GM21723 (cell line): ENCODE results near the gene CXCL1.
"Not testable (repeated sequence)": the region's sequence is repeated elsewhere in the genome, so short reads cannot be mapped to it uniquely, and the experiment has no call there.

Experiments used
- ATAC-seq: cut with Tn5 transposase; IDR thresholded peaks from one replicate; pipeline ENCODE4 v1.9.1; 2021; ENCODE audit warnings: mild to moderate bottlenecking, moderate library complexity; ENCODE audit not compliant: unreplicated experiment

Gene CXCL1

DNA sequence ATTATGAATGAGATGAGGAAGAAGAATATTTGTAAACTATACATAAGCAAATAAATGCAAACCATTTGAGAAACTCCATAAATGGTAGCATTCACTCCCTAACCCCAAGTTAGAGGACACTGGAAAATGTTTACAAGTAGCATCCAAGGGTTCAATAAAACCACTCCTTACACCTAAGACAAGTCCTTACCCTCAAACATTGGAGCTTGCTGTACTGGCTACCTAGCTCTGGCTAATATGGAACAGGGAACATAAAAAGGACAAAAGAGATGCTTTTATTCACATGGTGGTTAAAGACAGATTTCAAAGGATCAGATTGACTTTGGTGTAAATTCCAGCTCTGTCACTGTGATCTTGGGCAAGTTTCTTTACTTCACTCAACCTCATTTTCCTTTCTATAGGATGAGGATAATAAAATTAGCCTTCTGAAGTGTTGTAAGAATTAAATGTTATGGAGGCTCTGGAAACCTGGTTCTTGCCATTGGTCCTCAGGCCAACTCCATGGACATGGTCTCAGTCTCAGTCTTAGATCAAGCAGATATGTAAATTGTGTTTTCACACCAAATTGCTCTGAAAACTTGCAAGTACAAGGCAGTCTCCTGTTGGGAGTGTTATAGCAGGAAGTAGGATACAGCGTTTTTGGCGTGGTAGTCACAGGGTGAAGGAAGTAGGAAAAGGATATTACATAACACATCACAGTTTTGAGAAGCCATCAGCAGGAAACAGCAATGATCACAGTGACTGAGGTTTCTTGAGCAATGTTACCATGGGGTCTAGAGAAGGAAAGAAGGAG lies 3.3 kb downstream of the CXCL1 start:
- no peak for ATAC-seq

DNA sequence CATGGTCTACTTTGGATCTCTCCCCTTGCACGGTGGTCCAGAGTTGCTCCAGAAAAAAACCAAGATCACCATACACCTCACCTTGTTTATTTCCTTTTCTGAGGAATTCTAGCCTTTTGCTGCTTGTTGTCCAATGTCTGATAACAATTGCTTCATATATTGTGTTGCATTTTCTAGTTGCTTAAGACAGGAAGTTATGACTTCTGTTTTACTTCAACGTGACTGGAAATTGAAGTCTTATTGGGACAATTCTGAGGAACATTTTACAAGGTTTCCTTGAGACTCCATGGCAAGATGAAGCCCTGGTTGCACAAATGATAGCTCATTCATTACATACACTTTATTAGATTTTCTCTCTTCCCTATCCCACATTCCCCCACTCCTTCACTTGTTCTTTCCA lies 5.2 kb downstream of the CXCL1 start:
- ATAC-seq, result no peak

DNA sequence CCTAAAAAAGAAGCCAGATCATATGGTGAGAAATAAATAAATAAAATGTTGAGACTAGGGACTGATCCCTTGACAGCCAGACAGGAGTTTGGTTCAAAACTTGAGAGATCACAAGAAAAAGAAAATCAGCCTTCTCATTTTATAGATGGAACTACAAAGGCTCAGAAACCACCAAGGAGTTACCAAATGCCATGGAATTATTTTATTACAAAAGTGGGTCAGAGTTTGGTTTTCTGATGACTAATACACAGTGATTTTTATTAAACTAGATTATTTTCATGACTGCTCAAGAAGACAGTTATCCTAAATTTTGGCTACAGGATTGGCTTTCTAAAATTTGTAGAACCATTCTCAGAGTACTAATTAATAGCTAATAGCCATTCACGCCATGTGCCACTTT lies 6.2 kb downstream of the CXCL1 start:
- no peak for ATAC-seq

DNA sequence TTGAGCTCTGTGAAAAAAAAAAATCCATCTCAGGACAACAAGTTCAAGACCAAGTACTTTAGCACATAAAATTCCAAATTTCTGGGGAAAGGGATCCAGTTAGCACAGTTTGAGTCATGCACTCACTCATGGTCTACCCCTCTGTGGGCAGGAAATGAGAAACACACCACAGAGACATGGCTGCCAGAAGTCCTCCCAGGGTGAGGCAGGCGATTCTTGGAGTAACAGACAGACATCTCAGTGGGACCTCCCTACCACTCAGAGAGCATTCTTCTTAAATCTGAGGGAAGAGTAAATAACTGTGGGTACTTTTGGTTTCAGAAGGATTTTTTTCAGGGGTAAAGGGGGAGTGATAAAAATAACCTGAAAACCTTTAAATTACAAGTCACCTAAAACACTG lies 14.1 kb downstream of the CXCL1 start:
- no peak for ATAC-seq

DNA sequence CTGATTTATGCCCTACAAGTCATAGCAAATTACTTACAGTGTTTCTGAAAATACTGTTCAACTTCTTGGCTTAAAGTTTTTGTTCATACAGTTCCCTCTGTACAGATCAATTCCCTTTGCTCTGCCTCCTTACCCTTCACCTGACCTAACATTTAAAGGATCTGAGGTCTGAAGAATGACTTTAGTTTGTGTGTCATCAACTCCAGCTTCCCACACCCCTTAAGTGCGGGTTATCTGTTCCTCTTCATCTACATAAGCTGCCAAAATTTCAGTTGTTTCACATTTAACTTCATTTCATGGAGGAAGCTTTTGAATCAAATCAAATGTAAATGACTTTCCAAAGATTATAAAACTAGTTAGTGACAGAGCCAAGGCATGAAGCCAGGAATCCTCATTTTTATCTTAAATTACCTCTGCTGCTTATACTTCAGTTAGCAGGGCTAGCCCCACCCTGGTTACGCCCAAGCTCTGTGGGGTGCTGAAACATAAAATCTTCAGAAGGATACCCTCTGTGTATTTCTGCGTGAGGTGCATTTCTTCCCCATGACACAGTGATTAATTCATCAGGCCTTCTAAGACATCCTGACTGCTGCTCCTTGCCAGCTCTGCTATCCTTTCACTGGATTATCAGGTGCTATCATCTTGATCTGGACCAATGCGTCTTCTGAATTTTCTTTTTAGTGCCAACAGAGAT lies 16.5 kb downstream of the CXCL1 start:
- no peak for ATAC-seq

DNA sequence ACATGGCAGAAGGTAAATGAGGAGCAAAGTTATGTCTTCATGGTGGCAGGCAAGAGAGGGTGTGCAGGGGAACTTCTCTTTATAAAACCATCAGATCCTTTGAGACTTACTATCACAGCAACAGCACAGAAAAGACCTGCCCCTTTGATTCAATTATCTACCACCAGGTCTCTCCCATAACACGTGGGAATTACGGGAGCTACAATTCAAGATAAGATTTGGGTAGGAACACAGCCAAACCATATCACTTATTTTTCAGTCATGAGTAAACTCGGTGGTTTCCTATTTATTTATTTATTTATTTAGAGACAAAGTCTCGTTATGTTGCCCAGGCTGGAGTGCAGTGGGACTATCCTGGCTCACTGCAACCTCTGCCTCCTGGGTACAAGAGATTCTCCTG lies 22.1 kb downstream of the CXCL1 start:
- ATAC-seq, result no peak

DNA sequence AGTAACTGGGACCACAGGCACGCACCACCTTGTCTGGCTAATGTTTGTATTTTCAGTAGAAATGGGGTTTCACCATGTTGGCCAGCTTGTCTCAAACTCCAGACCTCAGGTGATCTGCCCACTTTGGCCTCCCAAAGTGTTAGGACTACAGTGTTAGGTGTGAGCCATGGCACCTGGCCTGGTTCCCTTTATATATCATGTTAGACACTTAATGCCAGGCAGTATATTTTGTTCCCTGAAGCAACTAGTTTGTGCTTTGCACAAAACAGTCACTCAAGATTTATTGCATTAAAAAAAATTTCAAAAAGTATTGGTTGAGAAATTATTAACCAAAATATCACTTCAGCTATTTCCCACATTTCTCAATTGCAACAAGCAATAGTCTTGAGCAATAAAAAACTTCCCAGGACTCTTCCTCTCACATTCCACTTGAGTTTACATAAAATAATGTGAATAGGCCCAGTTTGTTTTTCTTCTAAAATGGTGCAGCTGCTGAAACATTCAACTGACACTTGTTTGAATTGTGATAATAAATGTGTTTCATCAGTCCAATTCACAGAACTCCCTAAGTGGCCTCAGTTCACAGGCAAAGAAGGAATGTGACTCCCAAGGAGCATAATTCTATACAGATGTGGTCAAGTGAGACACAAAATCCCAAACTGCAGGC lies 22.7 kb downstream of the CXCL1 start:
- ATAC-seq, result no peak

DNA sequence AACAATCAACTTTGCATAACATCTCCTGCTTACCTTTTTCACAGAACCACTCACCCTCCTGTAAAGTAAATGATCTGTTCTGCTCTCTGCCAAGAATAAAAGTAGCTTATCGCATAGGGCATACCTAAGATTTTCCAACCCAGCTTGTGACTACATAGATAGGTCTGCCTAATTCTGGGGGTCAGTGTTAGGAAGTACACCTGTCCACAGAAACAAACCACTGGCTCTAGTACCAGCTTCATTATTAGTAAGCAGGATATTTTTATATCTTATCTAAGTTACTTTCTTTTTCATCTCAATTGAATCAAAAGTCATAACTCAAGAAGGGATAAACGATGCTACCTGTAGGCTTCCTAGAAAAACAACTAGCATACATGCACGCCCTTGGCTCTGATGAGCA lies 23.8 kb downstream of the CXCL1 start:
- no peak for ATAC-seq

DNA sequence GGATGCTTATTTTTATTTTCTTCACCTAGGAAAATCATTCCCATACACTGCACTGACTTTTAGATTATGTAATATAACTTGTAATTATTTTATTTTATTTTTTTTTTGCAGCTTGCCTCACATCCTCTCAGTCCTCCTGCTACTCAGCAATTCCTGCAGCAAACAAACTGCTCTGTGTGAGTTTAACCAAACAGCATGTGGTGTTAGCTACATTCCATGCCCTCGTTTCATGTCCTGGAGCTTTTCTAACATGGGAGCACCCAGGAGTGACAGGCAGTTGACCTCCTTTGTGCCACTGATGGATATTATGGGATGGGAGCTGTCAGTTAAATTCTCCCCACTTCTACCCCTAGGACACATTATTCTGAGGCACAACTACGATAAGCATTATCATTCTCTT lies 24.8 kb downstream of the CXCL1 start:
- ATAC-seq, result no peak

DNA sequence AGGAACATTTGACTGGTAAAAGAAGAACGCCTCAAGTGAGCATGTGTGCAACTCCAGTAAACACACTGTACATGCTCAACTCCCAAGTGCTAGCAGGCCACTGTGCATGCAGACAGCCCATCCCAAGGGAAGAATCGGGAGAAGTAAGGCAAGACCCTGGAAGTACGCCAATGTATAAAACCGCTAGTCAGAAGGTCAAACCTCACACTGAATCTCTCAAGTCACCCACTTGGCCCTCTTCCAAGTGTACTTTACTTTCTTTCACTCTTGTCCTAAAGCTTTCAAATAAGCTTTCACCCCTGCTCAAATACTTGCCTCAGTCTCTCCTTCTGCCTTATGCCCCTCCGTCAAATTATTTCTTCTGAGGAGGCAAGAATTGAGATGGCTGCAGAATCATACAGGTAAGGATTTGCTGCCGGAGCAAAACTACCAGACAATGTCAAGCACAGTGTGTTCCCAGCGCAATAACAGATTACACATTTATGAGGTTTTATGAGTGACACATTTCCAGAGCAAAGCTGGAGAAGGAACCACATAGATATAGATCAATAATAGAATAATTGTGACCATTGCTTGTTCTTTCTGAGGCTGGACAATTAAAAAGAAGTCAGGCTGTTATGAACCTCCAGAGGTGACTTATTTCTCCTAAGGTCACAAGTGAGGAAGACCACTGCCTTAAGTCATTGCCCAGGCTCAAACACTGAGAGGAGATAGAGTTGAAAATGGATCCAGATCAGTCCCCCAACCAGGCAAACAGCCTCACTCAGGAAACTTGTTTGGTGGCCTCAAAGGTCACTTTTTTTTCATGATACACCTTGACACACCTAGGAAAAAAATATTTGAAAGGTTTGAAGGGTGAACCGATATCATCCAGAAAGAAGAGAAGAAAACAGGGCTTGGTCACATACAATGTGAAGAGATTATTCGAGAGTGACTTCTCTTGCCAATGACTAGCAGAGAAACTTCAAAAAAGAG lies 26.3 kb downstream of the CXCL1 start:
- no peak for ATAC-seq

DNA sequence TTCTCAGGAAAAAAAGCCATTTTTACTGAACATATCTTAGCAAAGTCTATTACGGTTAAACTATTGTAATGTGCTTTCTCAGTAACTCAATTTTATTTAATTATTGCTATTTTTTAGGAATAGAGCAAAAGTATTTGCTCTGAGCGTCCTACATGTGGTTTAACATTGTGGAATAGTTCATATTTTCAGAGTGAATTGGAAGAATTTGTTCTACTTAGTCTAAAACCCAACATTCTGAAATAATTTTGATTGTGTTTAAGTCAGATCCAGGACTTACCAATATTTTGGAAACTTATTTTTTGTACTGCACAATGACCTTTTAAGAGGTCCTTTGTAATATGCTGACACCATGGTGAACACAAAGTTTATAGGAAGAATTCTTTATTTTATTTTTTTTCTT lies 27.2 kb downstream of the CXCL1 start:
- no peak for ATAC-seq

DNA sequence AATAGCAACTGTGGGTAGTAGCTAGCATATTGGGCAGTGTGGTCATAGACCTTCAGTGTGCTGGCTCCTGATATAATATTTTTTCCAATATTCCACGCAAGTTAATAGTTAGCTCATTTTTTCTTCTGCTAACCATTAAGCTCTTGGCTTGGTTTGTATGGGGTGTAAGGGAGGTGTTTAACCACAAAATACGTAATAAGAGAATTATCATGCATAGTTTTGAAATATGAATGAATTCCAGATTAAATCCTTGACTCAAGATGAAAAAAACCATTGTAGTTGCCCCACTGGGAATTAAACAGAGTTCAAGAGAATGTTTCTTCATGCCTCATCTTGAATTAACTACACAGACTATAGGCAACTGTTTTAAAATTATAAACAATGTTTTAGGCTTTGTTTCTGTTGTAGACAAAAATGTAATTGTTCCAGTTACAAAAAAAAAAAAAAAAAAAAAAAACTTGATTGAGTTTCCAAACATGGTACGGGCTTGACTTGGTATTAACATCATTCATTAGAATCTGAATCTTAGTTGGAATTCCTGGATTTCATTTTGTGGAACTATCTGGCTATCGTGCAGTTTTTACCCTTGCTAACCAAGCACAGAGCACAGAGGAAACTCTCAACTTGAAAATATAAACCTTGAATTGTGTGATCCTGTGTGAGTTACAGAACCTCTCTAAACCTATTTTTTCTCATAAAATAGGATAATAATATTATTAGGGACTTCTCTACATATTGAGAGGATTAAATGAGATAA lies 28.4 kb downstream of the CXCL1 start:
- ATAC-seq, result no peak

DNA sequence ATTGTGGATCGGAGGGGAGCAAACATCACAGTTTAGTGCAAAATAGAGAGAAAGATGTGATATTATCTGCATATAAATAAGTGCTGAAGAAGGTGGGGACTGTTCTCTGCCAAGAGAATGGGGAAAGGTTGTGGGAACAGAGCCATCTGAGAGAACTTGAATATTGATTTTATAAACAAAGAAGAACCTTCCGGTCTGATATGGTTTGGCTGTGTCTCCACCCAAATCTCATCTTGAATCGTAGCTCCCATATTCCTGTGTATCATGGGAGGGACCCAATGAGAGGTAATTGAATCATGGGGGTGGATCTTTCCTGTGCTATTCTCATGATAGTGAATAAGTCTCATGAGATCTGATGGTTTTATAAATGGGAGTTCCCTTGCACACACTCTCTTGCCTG lies 30.1 kb downstream of the CXCL1 start:
- not testable (repeated sequence) for ATAC-seq

DNA sequence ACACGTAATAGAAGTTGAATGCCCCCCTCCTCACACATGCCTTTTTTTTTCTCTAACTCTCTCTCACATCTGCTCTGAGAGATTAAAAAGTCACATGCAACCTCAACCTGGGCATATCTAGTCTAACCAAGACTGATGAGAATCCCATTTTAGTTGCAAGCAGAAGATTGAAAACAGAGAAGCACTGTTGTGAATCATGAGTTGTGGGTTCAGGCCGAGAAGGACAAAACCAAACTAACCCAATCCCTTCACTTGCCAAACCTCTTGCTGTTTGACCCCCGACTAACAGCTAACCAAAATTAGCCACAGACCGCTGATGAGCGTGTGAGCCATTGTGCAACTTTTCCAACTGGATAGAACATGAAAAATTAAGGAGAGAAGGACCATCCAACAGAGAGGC lies 31.8 kb downstream of the CXCL1 start:
- no peak for ATAC-seq

DNA sequence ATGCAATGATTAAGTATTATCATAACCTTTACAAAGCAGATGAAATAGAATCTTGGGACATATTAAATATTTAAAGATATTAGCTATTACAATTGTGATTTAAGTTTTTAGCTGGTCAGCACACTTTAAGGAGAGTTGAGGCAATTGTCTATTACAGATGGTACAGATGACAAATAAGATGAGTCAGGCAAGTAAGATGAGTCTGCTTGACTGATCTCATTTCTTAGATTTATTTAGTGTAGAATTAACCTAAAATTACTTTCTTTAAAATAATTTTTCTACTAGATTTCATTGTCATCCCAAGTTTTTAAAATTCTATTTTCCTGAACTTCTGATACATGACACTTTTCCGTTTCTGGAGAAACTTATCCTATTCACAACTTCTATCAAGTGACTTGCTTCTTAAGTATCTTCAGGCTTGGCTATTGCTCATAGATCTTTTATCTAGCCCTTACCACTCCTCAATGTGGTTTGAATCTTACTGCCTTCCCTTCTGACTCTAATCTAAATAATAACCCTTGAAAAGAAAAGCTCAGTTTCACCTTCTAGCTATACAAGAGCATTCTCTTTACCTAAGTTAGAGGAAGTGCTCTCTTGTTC lies 32.9 kb downstream of the CXCL1 start:
- ATAC-seq, result no peak

DNA sequence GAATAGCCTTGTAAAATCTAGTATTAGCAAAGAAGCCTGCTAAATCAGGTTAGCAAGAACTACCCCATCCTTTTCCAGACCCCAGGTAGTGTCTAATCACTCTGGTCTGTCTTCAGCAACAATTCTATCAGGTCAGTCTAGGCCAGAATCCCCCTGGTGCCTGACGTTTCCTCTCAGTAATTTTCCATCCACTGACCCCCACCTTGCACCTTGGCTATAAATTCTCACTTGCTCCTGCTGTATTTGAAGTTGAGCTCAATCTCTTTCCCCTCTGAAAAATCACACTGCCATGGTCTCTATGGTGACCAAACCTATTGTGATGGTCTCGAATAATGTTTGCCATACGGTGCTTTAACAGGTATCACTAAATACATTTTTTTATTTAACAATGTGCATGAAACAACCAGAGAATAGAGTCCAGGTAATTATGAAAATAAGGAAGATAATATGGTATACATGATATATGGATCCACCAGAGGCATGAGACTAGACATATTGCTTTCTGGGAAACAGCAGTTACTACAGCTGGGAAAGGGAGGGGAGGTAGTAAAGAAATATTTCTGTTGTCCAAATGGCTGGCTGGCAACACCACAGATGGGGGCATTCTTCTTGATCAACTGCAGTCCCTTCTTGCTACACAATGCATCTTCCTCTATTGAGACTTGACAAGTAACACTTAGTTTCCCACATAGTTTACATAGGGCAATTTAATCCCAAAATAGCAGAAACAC lies 33.8 kb downstream of the CXCL1 start:
- no peak for ATAC-seq

DNA sequence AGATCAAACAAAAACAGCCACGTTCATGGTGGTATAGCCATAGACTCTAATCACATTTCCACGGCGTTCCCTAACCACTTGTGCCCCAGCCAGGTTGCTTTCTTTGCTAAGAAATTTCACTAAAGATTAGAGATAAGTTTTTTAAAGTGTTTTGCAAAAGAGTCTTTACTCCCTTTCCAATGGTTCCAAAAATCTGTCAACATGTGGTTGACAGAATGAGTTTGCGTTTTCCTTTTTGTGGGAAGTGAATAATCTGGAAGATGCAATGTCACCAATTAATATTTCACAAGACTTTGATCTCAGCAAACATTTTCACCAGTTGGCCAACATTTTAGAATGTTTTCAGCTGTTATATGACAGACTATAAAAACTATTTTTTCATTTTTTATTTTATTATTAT lies 35.3 kb downstream of the CXCL1 start:
- no peak for ATAC-seq

DNA sequence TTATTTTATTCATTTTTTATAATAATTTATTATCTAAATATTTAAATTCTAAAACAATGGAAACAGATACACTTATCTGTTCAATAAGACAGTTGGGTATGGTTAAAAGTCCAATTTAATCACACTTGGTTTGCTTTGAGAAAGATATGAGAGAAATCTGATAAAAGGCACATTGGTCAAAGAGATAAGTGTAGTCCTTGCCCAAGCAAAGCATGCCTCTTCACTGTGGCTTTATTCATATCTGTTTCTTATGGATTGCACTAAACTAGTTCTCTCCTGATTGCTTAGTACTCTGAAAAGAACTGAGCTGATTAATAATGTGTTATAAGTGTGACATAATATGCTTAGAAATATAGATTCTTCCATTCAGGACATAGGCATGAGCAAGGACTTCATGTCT lies 39.8 kb downstream of the CXCL1 start:
- ATAC-seq, result no peak

DNA sequence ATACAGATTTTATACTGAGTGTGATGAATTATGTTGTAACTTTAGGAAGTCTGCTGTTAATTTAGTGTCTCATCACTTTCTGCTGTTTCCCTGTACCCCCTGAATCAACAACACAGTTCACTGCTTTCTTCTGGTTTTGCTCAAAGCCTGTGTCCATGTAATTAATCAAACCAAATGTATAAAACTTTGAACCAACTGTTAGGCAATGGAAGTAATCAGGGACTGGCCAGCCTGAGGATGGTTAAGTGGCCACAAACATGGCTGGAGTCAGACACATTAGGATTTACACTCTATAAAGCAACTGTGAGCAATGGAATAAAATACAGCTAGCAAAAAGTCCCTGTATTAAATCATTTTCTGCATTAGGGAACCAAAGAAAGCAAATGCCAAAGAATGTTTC lies 42.6 kb downstream of the CXCL1 start:
- no peak for ATAC-seq
